GM03348 (cell line): ENCODE measurements around the gene MUC4.
"Not testable (repeated sequence)": the region's sequence is repeated elsewhere in the genome, so short reads cannot be mapped to it uniquely, and the experiment has no call there.

Source experiments
- DNase-seq: peaks from one replicate; pipeline ENCODE4 v3.0.0; 2012; ENCODE audit warnings: low spot score

Gene MUC4

GRCh38 chr3:195737782-195738181 lies 73.9 kb downstream of the MUC4 start:
- not testable (repeated sequence) for DNase-seq

GRCh38 chr3:195736866-195737490 lies 74.8 kb downstream of the MUC4 start:
- DNase-seq: no peak

DNA sequence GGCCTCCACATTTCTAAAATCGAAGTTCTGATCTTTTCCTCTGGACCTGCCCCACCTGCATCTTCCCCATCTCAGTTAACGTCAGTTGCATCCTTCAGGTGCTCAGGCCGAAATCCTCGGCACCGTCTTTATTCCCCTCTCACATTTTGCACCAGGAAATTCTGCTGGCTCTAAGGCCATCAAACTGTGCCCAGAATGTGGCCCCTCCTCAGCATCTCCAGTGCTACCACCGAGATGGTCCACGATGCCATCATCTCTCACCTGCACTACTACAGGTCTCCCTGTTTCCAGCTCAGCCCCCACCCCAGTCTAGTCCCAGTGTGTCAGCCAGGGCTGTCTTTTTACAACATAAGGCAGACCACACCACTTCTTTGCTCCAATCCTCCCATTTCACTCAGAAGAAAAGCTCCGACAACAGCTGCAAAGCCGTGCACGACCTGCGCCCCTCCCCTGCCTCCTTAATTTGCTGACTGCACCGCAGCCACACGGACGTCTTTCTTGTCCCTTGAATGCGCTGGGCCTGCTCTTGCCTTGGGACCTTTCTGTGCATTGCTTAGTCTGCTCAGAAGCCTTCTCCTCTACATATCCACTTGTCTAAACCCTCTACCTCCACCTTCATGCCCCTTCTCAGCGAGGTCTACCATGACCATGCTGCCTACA lies 76.6 kb downstream of the MUC4 start:
- DNase-seq: no peak

- DNase-seq: no peak
Measured at GRCh38 chr3:195732940-195733339, 78.8 kb downstream of the MUC4 start.

DNA sequence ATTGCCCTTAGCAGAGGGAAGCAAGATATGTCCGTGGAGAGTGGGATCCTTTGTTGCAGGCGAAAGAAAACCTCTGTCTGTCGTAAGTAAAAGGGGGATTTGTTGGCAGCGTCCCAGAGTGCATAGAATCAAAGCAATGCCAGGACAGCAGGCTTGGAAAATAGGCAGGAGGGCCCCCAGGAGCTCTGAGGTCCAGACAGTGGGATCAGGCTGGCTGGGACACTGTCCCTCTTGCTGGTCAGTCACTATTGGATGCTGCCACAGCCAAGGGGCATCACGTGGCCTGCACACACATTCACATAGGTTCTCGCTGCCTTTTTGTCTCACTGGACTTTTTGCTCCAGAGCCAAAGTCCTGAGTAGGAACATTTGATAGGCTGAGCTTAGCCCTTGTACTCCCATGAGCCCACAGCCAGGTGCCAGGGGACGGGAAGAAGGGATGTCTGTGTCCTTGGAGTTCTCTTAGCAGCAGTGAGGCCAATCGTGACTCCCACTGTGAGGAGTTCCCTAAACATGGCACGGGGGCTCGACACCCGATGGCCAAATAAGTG lies 80.3 kb downstream of the MUC4 start:
- DNase-seq: no peak

DNA sequence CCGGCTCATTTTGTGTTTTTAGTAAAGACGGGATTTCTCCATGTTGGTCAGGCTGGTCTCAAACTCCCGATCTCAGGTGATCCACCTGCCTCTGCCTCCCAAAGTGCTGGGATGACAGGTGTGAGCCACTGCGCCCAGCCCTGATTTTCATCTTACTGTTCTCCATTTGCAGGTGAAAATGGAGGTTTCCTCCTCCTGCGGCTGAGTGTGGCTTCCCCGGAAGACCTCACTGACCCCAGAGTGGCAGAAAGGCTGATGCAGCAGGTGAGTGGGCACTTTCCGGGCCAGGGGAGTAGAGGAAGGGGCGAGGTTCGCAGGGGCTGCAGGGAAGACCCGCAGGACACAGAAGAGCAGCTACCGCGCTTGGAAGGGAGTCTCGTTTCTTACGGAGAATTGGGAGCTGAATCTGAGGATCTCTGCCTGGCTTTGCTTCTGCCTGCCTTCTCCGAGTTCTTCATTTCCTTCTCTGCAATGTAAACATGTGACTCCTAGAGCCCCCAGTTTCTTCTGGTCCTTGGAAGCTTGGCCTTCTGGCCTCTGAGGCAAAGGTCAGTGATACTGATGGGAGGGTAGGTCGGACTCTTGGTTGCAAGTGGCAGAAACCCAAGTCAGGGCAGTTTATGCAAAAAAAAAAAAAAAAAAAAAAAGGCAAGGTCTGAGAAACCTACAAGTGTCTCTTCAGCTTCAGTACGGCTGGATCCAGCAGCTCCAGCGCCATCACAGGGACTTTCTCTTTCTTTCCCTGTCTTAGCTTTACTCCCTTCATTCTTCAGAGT lies 82.1 kb downstream of the MUC4 start:
- no peak for DNase-seq

- DNase-seq: not testable (repeated sequence)
Measured at GRCh38 chr3:195728789-195729188, 82.9 kb downstream of the MUC4 start.

- no peak for DNase-seq
Measured at GRCh38 chr3:195727606-195728195, 84.0 kb downstream of the MUC4 start.

GRCh38 chr3:195725916-195726740 lies 85.6 kb downstream of the MUC4 start:
- not testable (repeated sequence) for DNase-seq

DNA sequence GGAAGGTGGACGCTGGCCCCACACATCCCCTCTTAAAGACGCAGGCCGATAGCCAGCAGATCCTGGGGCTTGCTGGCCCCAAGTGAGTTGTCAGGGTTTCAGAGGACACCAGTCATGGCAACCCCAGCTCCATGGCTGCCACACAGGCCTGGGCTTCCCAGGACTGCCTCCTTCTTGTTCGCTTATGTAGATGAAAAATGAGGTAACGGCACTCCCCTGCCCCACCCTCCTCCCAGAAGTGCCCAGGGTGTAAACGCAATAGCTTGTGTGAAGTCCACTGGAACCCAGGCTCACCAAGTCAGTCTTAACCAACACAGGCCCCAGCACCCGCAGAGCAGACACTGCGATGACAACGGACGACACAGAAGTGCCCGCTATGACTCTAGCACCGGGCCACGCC lies 87.4 kb downstream of the MUC4 start:
- DNase-seq: not testable (repeated sequence)

DNA sequence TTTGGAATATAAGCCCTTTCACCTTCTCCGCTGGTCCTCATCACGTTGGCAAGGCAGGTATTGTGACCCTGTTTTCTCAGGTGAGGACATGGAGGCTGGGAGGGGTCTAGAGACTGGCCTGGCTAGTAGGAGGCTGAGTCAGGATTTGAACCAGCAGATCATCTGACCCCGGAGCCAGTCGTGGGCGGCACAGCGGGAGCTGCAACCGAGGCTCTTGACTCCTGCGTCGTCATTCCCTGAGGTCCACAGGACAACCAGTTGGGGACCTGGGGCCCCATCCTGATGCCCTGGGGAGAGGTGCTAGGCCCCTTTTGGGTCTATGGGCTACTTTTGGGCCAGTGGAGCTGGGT lies 88.8 kb downstream of the MUC4 start:
- not testable (repeated sequence) for DNase-seq

GRCh38 chr3:195722139-195722995 lies 89.4 kb downstream of the MUC4 start:
- not testable (repeated sequence) for DNase-seq

GRCh38 chr3:195720831-195721506 lies 90.8 kb downstream of the MUC4 start, which contains the start of gene MUC20:
TSS of gene MUC20 (plus strand) at chr3:195720978. CDS start at chr3:195721008, 30 bp downstream.
- not testable (repeated sequence) for DNase-seq

DNA sequence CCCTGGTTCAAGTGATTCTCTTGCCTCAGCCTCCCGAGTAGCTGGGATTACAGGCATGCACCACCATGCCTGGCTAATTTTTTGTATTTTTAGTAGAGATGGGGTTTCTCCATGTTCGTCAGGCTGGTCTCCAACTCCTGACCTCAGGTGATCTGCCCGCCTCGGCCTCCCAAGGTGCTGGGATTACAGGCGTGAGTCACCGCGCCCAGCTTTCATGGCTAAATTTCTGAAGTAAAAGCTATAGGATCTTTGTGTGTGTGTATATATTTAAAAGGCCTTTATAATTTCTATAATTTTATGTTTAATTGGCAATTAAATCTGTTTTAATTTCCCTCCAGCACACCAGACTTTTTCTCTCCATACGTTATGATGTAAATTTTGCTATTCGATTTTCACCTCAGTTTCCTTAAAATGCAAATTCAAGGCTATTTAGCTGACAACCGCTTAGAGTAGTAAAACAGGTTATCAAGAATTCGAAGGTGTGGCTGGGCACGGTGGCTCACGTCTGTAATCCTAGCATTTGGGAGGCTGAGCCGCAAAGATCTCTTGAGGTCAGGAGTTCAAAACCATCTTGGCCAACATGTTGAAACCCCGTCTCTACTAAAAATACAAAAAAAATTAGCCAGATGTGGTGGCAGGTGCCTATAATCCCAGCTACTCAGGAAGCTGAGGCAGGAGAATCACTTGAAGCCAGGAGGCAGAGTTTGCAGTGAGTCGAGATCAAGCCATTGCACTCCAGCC lies 92.0 kb downstream of the MUC4 start:
- DNase-seq: not testable (repeated sequence)

DNA sequence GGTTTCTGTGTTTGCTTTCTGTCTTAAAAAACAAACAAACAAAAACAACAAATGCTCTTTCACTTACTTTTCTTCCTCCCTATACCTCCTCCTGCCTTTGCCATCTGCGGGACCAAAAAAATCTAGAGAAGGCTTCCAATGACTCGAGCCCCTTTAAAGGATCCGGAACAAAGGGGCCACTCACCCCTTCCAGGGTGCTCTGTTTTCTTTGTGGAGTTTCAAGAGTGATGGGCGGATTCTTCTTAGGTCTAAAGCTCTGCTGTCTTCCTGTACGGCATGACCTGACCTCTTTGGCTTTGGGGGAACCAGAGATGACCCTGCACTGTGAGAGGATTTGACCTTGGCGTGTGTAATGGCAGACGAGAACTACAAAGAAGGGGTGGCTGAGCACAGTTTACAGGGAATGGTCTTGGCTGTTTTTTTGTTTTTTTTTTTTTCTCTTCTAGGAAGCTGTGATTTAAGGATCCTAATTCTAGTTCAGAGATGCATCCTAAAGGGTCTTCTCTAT lies 93.2 kb downstream of the MUC4 start:
- no peak for DNase-seq

DNA sequence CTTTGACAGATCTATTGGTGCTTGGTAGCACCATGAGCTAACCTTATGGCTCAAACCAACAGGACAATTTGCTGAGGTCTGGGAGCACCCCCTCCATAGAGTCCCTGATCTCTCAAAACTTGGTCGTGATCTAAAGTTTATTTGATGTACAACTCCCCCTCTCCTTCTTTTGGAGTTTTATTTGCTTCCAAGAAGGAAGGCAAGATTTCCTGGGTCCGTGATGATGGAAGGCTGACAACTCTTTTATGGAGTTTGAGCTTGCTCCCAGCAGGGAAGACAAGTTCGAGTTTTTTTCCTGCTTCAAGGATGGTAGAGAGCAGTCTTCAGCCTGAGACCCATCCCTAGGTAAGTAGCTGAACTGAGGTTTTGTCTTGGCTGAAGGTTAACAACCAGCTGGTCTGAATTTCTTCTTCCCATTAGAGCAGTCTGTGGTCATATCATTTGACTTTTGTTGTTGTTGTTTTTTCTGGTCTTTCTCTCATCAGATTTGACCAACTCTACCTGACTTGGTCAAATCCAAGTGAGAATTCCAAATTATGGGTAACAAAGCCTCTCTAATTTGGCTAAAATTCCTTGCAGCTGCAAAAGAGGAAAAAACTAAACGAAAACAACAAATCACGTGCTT lies 93.8 kb downstream of the MUC4 start:
- DNase-seq: no peak

DNA sequence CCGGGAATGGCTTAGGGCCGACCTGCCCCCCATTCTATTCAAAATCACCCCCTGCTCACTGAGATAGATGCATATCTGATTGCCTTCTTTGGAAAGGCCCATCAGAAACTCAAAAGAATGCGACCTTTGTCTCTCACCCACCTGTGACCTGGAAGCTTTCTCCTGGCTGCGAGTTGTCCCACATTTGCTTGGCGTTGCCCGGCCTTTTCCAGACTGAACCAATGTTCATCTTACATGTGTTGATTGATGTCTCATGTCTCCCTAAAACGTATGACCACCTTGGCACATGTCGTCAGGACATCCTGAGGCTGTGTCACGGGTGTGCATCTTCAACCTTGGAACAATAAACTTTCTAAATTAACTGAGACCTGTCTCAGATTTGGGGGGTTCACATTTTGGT lies 94.3 kb downstream of the MUC4 start:
- DNase-seq: no peak

DNA sequence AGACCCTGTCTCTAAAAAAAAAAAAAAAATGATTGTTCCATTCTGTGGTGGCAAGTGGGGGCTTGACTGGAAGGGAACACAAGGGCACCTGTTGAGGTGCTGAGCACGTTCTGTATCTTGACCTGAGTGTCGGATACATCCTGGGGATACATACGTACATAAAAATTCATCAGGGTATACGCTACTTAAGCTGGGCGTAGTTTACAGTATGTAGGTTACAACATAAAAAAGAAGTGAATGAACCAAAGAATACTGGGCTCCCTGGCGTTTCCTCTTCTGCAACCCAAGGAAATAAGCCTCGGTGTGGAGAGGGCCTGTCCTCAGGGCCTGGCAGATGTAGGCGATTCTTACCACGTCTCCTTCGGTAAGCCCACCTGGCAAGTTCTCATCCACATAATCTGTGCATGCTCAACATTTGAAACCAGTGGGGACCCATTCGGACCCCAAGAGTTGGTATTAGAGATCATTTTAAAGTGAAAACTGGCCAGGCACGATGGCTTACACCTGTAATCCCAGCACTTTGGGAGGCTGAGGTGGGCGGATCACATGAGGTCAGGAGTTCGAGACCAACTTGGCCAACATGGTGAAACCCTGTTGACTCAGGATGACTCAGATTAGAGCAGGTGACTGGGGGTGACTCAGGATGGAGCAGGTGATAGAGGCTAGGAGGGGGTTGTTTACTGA lies 96.0 kb downstream of the MUC4 start:
- no peak for DNase-seq
